A549 (cell line): ENCODE measurements around the gene FOXO1.

Experiments used
- NR3C1 ChIP-seq: fragments of >200 bp; sonication (Bioruptor Twin); formaldehyde crosslinking; IDR thresholded peaks from 3 replicates; pipeline ENCODE4 v1.6.1; 2017
- POLR2A ChIP-seq: IDR thresholded peaks from 2 replicates; pipeline ENCODE4 v1.6.1; 2012; ENCODE audit warnings: mild to moderate bottlenecking, low read length
- RAD21 ChIP-seq, 2 experiments: fragments of >200 bp in 1 of 2; sonication (Bioruptor Twin) in 1 of 2; formaldehyde crosslinking in 1 of 2; IDR thresholded peaks in 1 of 2; conservative IDR thresholded peaks in 1 of 2; 2 replicates in 1 of 2; 3 replicates in 1 of 2; pipeline ENCODE4 v1.6.1; 2012 to 2018; ENCODE audit warnings: inconsistent platforms in 1 of 2
- RNF2 ChIP-seq: fragments of 200-600 bp; sonication (generic); IDR thresholded peaks from 2 replicates; pipeline ENCODE4 v1.6.1; 2016; ENCODE audit warnings: low read depth, mild to moderate bottlenecking, antibody characterized with exemption, moderate library complexity, borderline replicate concordance
- SMC3 ChIP-seq: fragments of >200 bp; sonication (Bioruptor Twin); formaldehyde crosslinking; IDR thresholded peaks from 3 replicates; pipeline ENCODE4 v1.6.1; 2018; ENCODE audit warnings: inconsistent platforms
- TF ChIP-seq, protein P1 (sequence below): fragments of >200 bp; sonication (Bioruptor Twin); formaldehyde crosslinking; IDR thresholded peaks from 3 replicates; pipeline ENCODE4 v1.6.1; 2016
- TF ChIP-seq, protein P2 (sequence below): fragments of >200 bp; sonication (Bioruptor Twin); formaldehyde crosslinking; IDR thresholded peaks from 3 replicates; pipeline ENCODE4 v1.5.1; 2016
- TF ChIP-seq, protein P3 (sequence below): IDR thresholded peaks from 2 replicates; pipeline ENCODE4 v1.6.1; 2012

DNA sequence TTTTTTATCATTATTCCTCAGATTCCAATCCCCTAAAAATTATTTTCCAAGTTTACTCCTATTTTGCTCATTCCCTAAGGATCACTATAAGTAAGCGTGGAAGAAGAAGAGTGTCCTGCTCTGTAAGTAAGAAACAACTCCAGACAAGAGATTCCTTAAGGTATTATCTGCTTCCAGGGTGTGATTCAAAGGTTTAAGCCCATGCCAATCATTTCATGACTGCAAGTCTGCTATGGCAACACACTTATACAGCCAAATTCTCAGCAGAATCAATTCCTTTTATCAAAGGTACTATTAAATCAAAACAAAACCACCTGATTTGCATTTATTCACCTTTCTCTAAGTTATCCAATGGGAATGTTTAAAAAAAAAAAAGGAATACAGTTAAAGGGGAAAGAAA lies 43.7 kb downstream of the FOXO1 start:
- TF ChIP-seq, protein P1, sequence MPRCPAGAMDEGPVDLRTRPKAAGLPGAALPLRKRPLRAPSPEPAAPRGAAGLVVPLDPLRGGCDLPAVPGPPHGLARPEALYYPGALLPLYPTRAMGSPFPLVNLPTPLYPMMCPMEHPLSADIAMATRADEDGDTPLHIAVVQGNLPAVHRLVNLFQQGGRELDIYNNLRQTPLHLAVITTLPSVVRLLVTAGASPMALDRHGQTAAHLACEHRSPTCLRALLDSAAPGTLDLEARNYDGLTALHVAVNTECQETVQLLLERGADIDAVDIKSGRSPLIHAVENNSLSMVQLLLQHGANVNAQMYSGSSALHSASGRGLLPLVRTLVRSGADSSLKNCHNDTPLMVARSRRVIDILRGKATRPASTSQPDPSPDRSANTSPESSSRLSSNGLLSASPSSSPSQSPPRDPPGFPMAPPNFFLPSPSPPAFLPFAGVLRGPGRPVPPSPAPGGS = no peak
- TF ChIP-seq, protein P2, sequence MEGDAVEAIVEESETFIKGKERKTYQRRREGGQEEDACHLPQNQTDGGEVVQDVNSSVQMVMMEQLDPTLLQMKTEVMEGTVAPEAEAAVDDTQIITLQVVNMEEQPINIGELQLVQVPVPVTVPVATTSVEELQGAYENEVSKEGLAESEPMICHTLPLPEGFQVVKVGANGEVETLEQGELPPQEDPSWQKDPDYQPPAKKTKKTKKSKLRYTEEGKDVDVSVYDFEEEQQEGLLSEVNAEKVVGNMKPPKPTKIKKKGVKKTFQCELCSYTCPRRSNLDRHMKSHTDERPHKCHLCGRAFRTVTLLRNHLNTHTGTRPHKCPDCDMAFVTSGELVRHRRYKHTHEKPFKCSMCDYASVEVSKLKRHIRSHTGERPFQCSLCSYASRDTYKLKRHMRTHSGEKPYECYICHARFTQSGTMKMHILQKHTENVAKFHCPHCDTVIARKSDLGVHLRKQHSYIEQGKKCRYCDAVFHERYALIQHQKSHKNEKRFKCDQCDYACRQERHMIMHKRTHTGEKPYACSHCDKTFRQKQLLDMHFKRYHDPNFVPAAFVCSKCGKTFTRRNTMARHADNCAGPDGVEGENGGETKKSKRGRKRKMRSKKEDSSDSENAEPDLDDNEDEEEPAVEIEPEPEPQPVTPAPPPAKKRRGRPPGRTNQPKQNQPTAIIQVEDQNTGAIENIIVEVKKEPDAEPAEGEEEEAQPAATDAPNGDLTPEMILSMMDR = no peak
- TF ChIP-seq RNF2 (no peak), SMC3 (no peak), NR3C1 (no peak), RAD21 (conservative IDR thresholded peaks at IDR 0.05 in 1 of 2, IDR thresholded peaks at IDR 0.05 in 1 of 2) (no peak), POLR2A (no peak)
- TF ChIP-seq, protein P3, sequence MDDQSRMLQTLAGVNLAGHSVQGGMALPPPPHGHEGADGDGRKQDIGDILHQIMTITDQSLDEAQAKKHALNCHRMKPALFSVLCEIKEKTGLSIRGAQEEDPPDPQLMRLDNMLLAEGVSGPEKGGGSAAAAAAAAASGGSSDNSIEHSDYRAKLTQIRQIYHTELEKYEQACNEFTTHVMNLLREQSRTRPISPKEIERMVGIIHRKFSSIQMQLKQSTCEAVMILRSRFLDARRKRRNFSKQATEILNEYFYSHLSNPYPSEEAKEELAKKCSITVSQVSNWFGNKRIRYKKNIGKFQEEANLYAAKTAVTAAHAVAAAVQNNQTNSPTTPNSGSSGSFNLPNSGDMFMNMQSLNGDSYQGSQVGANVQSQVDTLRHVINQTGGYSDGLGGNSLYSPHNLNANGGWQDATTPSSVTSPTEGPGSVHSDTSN = no peak
